NCI-H146 (cell line): ENCODE results near the gene CALML4.
"Not testable (repeated sequence)": the region's sequence is repeated elsewhere in the genome, so short reads cannot be mapped to it uniquely, and the experiment has no call there.

Experiments
- DNase-seq: peaks from one replicate; lab custom pipeline; 2025; lab: John Stamatoyannopoulos, UW

Gene CALML4

GRCh38 chr15:68208136-68208535 lies 3.0 kb upstream of the CALML4 start:
- DNase-seq, result no peak

- DNase-seq, result no peak
Measured at GRCh38 chr15:68207176-68207935, 2.2 kb upstream of the CALML4 start.

GRCh38 chr15:68206711-68207151 lies 1.6 kb upstream of the CALML4 start:
- no peak for DNase-seq

- no peak for DNase-seq
Measured at GRCh38 chr15:68205954-68206539, 915 bp upstream of the CALML4 start.

- no peak for DNase-seq
Measured at GRCh38 chr15:68205558-68205944, 419 bp upstream of the CALML4 start.

GRCh38 chr15:68204361-68204760 lies 771 bp downstream of the CALML4 start:
- no peak for DNase-seq

GRCh38 chr15:68203956-68204355 lies 1.2 kb downstream of the CALML4 start:
- no peak for DNase-seq

GRCh38 chr15:68203486-68203885 lies 1.6 kb downstream of the CALML4 start:
- DNase-seq, result no peak

- DNase-seq, result not testable (repeated sequence)
Measured at GRCh38 chr15:68202994-68203393, 2.1 kb downstream of the CALML4 start.

GRCh38 chr15:68201879-68202261 lies 3.3 kb downstream of the CALML4 start:
- no peak for DNase-seq

GRCh38 chr15:68201153-68201878 lies 3.8 kb downstream of the CALML4 start:
- DNase-seq, result no peak

- DNase-seq, result no peak
Measured at GRCh38 chr15:68200016-68200861, 4.9 kb downstream of the CALML4 start.

- no peak for DNase-seq
Measured at GRCh38 chr15:68199340-68199739, 5.8 kb downstream of the CALML4 start.

- no peak for DNase-seq
Measured at GRCh38 chr15:68197661-68198437, 7.3 kb downstream of the CALML4 start.

GRCh38 chr15:68197170-68197492 lies 8.0 kb downstream of the CALML4 start:
- DNase-seq, result no peak

- no peak for DNase-seq
Measured at GRCh38 chr15:68196445-68197169, 8.5 kb downstream of the CALML4 start.

GRCh38 chr15:68195336-68196112 lies 9.6 kb downstream of the CALML4 start:
- DNase-seq, result no peak

GRCh38 chr15:68192804-68193486 lies 12.2 kb downstream of the CALML4 start:
- DNase-seq, result no peak

- no peak for DNase-seq
Measured at GRCh38 chr15:68192117-68192516, 13.0 kb downstream of the CALML4 start.
